ENCODE measurements around the gene HS3ST3B1.

The HS3ST3B1 gene

DNA sequence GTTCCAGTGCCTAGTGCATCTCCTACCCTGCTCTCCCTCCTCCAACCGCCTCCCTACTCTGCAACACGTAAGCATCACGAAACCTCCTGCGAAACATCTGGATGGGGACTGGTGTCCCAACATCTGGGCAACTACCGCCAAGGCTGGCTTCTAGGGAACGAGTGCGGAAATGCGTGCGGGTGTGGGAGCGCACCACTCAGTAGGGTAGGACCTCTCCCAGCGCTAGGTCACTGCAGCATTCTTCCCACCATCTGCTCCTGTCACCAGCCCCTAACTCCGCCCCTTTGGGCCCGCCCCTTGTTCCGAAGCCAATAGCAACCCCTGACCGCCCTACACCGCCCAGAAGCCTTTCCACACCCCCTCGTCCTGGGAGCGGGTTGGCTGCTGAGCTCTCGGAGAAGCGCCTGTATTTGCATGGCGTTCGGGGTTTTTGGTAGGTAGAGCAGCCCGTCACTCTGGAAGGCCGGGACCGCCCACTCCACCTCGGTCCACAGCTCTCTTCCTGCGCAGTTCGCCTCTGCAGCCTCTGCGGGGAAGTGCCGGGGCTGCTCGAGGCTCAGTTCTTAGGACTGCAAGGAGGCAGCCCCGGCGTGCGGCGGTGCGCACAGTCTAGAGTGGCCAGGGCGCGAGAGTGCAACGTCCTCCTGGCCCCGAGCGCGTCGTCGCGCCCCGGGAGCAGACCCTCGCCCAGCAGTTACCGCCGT, at the start of gene HS3ST3B1:
Gene HS3ST3B1, plus strand, starts transcription at position 507 of the 704 bp plus-strand sequence. CDS start 438 bp downstream, outside the sequence.
- DNase-seq: peak; percentile 11

DNA sequence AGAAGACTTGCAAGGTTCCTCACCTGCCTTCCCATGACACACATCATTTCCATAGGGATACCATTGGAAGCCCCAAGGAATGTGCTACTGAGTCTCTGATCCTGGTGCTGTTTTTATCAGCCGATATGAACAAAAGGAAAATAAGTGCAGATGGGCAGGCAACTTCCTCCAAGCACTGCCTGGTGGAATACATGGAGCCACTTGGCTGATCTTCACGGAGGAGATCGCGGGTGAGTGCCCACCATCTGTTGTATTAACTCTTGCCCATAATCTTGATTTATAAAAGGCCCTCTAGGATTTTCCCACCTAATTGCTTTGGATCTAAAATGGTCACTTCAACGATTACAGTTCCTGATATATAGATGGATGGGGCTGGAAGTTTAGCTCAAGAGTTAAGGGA, 39.5 kb upstream of the HS3ST3B1 start:
- no peak for DNase-seq

GRCh38 chr17:14268264-14268663, 32.6 kb upstream of the HS3ST3B1 start:
- no peak for DNase-seq

- no peak for DNase-seq
Measured at GRCh38 chr17:14269473-14269872, 31.4 kb upstream of the HS3ST3B1 start.

- no peak for DNase-seq
Measured at GRCh38 chr17:14270508-14270907, 30.4 kb upstream of the HS3ST3B1 start.

DNA sequence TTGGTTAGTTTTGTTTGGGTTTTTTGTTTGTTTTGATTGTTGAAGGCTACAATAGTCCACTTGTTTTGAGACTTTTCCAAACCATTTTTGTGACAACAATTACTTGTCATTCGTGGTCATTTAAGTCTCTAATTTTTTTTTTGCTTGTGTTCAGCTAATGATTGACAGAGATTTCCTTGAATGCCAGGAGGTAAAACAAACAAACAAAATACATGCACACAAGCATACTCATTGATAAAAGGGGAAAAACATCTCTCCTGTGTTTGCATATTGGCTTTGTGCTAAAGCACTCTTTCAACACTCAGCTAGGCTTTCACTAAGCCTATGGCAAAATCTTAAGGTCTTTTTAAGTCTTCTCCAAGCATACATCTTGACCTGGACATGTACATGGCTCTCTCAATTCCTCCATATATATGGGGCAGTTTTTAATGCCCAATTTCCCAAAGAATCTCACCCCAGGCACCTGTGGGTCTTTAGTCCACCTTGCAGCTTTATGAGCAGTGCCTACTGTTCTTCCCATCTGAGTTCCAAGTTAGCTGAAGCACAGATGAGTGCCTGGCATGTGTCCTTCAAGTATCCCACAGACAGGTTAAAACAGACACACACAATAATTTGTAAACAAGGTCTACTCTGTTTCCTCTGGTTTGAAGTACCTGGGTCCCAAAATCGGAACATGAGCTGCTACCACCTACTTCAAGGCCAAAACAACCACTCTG, 24.2 kb upstream of the HS3ST3B1 start:
- no peak for DNase-seq

- no peak for DNase-seq
Measured at GRCh38 chr17:14281530-14281929, 19.4 kb upstream of the HS3ST3B1 start.

DNA sequence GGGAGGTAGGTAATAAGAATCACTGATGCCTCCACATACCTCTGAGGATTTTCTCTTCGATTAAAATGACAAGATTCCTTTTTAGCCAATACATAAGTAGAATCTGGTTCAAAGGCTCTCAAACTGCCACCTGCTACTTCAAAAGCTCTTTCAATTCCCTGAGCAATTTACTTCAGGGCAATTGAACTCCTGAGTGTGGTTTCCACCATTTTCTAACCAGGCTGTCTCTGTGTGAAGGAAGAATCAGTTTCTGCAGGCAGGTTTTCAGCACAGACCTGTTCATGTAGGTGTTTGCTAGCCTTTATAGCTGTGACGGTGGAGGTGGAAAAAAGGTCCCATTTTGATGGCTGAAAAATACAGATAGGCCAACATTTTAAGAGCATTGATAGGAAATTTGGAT, 18.2 kb upstream of the HS3ST3B1 start:
- DNase-seq: no peak

- no peak for DNase-seq
Measured at GRCh38 chr17:14289162-14289561, 11.7 kb upstream of the HS3ST3B1 start.

DNA sequence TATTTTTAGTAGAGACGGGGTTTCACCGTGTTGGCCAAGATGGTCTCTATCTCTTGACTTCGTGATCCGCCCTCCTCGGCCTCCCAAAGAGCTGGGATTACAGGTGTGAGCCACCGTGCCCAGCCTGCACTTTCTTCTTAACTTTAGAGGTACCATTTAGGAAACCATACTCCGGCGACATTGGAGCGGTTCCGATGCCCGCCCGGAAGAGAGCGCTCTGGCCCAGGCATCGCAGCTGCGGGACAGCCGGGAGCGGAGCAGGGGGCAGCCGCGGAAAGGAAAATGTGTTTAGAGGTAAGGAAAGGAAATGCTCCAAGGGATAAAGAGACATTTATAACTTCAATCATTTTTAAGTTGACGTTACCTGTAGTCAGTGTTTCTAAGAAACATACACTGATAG, 6.0 kb upstream of the HS3ST3B1 start:
- DNase-seq: no peak

DNA sequence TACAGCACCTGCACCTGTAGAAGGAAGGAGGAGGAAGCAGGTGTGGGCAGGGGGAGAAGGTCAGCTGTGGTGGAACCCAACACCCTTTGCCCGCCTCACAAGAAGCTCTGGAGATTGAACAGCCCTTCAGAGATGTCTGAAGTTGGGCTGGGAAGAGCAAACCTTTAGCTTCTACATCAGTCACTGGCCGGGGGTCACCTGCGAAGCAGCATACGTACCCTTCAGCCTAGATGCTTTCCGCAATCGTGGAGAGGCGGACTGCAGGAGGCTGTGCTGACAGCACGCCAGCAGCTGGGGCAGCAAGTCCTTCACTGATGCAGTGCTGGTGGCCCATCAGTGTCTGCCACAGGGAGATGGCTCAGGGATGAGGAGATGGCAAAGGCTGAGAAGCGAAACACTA, 5.2 kb upstream of the HS3ST3B1 start:
- DNase-seq: no peak

GRCh38 chr17:14296166-14296910, 4.5 kb upstream of the HS3ST3B1 start:
- DNase-seq: no peak

GRCh38 chr17:14297161-14297851, 3.6 kb upstream of the HS3ST3B1 start:
- no peak for DNase-seq

DNA sequence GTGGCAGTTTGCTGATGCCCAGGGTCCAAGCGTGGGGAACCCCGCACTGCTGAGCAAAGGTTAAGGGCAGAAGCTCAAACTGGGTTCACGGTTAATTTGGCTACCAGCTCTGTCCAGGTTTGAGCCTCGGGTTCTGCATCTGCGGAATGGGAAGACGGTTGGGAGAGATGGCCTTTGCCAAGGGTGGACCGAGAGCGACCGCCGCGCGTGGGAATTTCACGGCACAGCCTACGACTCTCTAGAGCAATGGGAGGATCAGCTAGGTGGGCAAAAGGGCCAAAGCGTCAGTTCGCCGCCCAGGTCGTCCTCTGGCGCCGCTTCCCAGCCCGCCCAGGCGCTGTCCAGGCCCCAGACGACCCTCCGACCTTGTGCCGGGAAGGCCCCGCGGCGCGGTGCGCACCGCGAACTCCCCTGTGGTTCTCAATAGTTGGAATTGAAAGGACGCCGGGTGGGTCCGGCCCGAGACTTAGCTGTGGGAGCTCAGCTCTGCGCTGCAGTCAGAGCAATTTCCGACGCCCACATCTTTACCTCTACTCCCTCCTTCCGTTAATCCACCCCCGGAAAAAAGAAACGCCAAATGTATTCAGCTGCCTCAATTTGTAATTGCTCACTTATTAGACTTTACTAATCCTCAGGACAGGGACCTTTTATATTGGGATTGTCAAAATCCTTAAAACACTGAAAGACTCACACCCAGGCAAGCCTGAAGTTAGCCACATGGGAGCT, 2.5 kb upstream of the HS3ST3B1 start:
- DNase-seq: no peak

GRCh38 chr17:14298947-14299279, 2.0 kb upstream of the HS3ST3B1 start:
- DNase-seq: no peak

- DNase-seq: no peak
Measured at GRCh38 chr17:14299280-14300141, 1.4 kb upstream of the HS3ST3B1 start.

- no peak for DNase-seq
Measured at GRCh38 chr17:14301279-14302090, 604 bp downstream of the HS3ST3B1 start.

DNA sequence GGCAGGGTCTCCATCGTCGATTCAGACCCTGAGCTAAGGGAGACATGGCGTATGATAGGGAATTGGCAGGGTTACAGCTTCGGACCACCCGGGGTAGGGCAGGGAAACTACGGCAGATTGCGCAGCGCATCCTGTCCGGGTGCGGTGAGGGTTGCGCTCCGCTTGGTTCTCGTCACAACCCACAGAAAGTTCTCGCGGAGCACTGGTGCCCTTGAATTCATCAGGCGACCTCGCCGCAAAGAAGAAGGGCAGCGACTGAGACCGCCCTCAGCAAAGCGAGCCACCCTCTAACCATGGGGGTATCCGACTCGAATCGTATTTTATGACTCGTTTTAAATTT, 1.2 kb downstream of the HS3ST3B1 start:
- no peak for DNase-seq

DNA sequence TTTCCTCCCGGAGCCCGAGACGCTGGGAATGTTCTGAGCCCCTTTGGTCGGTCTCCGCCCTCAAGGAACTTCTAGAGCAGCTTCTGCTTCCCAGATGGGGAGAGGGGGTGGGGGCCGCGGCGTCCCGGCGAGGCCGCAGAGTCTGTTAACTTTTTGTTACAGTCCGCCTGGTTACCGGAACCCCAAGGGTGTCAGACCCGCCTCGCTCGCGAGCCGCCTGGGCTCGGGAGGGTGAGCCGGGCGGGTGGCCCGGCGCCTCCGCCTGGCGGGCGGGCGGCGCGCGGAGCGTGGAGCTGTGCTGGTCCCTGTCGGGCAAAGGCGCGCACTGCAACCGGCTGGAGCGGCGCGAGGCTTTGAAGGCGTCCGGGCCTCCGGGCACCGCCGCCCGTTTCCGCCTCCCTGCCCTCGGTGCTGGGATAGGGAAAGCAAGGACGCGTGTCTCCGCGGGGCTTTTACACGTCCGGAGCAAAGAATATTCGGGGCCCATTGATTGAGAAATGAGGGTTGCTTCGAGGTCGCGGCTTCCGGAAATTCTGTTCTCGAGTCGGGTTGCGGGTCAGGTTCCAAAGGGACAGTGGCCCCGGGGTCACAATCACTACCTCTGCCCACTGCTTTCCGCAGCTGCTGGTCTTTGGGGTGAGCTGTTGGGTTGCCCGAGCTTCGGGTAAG, 1.7 kb downstream of the HS3ST3B1 start:
- peak; percentile 7 for DNase-seq
